ENCODE data around the gene SLC37A3. TPM values are rescaled to one million over a fixed set of nuclear protein-coding genes. Genes with fewer than 3 reads are reported as not detected.

The SLC37A3 gene
- total and polyA plus RNA-seq, 2 donors (not counting 1 experiment from before 2014, with no cell fraction given), result 9.1 to 20.1 TPM

GRCh38 chr7:140375892-140376730 is 22.2 kb downstream of the SLC37A3 start:
- peak overlapping the region; percentile 28 for H3K27ac Mint-ChIP-seq

GRCh38 chr7:140375323-140375722 is 23.0 kb downstream of the SLC37A3 start:
- Histone ChIP-seq H2AFZ (ENCODE audit: insufficient read depth, low read depth, low read length, poor library complexity, severe bottlenecking) (no peak overlapping the region), H3K27me3 (replicated peaks in 1 of 4; ENCODE audit: control extremely low read depth in 1 of 4, control insufficient read depth in 3 of 4, insufficient read depth in 4 of 4, low read length in 3 of 4) (no peaks in the 10 kb centered on the region), H3K4me2 (replicated peaks; ENCODE audit: low read depth, low read length, poor library complexity, severe bottlenecking) (peak overlapping the region; percentile 52), H3K4me3 (ENCODE audit: control extremely low read depth in 1 of 5, extremely low read depth in 1 of 5, insufficient read depth in 1 of 5, low read depth in 2 of 5, low read length in 4 of 5) (no peak overlapping the region), H4K20me1 (ENCODE audit: control insufficient read depth, insufficient read depth, low read length, poor library complexity, severe bottlenecking) (no peaks in the 10 kb centered on the region), H3K9me3 (ENCODE audit: control extremely low read depth in 1 of 3, control insufficient read depth in 2 of 3, insufficient read depth in 1 of 3, low read length in 2 of 3) (no peaks in the 10 kb centered on the region), H3K4me1 (ENCODE audit: control insufficient read depth in 2 of 2, insufficient read depth in 2 of 2, low read length in 2 of 2) (peaks cover 4 to 10% of the 10 kb centered on the region in 2 donors), H3K9ac (ENCODE audit: low read length) (no peak overlapping the region), H3K27ac (ENCODE audit: low read length in 2 of 2) (no peak overlapping the region), H3K36me3 (replicated peaks in 1 of 2; ENCODE audit: control extremely low read depth in 1 of 2, control insufficient read depth in 1 of 2, extremely low read depth in 1 of 2, insufficient read depth in 2 of 2, low read length in 1 of 2) (peaks cover 3 to 7% of the 10 kb centered on the region in 2 experiments), H3K79me2 (ENCODE audit: control insufficient read depth, insufficient read depth, low read length) (no peaks in the 10 kb centered on the region)
- no peak overlapping the region for H3K4me3 Mint-ChIP-seq
- WGBS (ENCODE audit: insufficient coverage), result 98% methylated on average over 5 of the region's 9 CpGs
- peaks cover 9% of the 10 kb centered on the region for H3K4me1 Mint-ChIP-seq
- TF ChIP-seq, protein P1, sequence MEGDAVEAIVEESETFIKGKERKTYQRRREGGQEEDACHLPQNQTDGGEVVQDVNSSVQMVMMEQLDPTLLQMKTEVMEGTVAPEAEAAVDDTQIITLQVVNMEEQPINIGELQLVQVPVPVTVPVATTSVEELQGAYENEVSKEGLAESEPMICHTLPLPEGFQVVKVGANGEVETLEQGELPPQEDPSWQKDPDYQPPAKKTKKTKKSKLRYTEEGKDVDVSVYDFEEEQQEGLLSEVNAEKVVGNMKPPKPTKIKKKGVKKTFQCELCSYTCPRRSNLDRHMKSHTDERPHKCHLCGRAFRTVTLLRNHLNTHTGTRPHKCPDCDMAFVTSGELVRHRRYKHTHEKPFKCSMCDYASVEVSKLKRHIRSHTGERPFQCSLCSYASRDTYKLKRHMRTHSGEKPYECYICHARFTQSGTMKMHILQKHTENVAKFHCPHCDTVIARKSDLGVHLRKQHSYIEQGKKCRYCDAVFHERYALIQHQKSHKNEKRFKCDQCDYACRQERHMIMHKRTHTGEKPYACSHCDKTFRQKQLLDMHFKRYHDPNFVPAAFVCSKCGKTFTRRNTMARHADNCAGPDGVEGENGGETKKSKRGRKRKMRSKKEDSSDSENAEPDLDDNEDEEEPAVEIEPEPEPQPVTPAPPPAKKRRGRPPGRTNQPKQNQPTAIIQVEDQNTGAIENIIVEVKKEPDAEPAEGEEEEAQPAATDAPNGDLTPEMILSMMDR (IDR thresholded peaks at IDR 0.05), result no peak
- TF ChIP-seq EZH2 (IDR thresholded peaks at IDR 0.05; ENCODE audit: borderline replicate concordance, insufficient read depth, low read depth, low read length, poor library complexity, severe bottlenecking), result no peak
- no peak for ATAC-seq (ENCODE audit: low read depth)
- no peak overlapping the region for H3K27ac Mint-ChIP-seq
- intact Hi-C loops (cut with micrococcal nuclease), result no loop called here
- ChIA-PET POLR2A (no interaction called here), CTCF (no interaction called here)
- H3K9me3 Mint-ChIP-seq (ENCODE audit: insufficient read depth), result no peaks in the 10 kb centered on the region
- no peak for DNase-seq
- no peaks in the 10 kb centered on the region for H3K27me3 Mint-ChIP-seq

More at GRCh38 chr7:140375892-140376730, 22.2 kb downstream of the SLC37A3 start:
- Mint-ChIP-seq H3K4me1 (peaks cover 9% of the 10 kb centered on the region), H3K4me3 (peak overlapping the region; percentile 52), H3K27me3 (no peaks in the 10 kb centered on the region), H3K9me3 (ENCODE audit: insufficient read depth) (no peaks in the 10 kb centered on the region)
- H3K79me2 ChIP-seq (ENCODE audit: control insufficient read depth, insufficient read depth, low read length), result no peaks in the 10 kb centered on the region
- H3K9me3 ChIP-seq (ENCODE audit: control extremely low read depth in 1 of 3, control insufficient read depth in 2 of 3, insufficient read depth in 1 of 3, low read length in 2 of 3), result no peaks in the 10 kb centered on the region
- peak overlapping the region; percentile 30 for H2AFZ ChIP-seq (ENCODE audit: insufficient read depth, low read depth, low read length, poor library complexity, severe bottlenecking)
- no peak for ATAC-seq (ENCODE audit: low read depth)
- ChIA-PET CTCF (interaction anchor here (0.8 to 0.9 kb wide), 2 partner anchors 40 to 87 kb away, joined by 3 to 4 read pairs; no protein-coding TSS in a partner anchor), POLR2A (no interaction called here)
- DNase-seq, result no peak
- peaks cover 3 to 7% of the 10 kb centered on the region in 2 experiments for H3K36me3 ChIP-seq (replicated peaks in 1 of 2; ENCODE audit: control extremely low read depth in 1 of 2, control insufficient read depth in 1 of 2, extremely low read depth in 1 of 2, insufficient read depth in 2 of 2, low read length in 1 of 2)
- no peaks in the 10 kb centered on the region for H3K27me3 ChIP-seq (replicated peaks in 1 of 4; ENCODE audit: control extremely low read depth in 1 of 4, control insufficient read depth in 3 of 4, insufficient read depth in 4 of 4, low read length in 3 of 4)
- intact Hi-C loops (cut with micrococcal nuclease), result no loop called here
- H3K4me2 ChIP-seq (replicated peaks; ENCODE audit: low read depth, low read length, poor library complexity, severe bottlenecking), result peak overlapping the region; percentile 52
- TF ChIP-seq, protein P1 (IDR thresholded peaks at IDR 0.05), result no peak
- no peak for TF ChIP-seq EZH2 (IDR thresholded peaks at IDR 0.05; ENCODE audit: borderline replicate concordance, insufficient read depth, low read depth, low read length, poor library complexity, severe bottlenecking)
- WGBS (ENCODE audit: insufficient coverage), result 44% methylated on average over 5 of the region's 8 CpGs
- H3K9ac ChIP-seq (ENCODE audit: low read length), result peak overlapping the region; percentile 35
- H3K4me1 ChIP-seq (ENCODE audit: control insufficient read depth in 2 of 2, insufficient read depth in 2 of 2, low read length in 2 of 2), result peaks cover 4 to 10% of the 10 kb centered on the region in 2 donors
- peak overlapping the region in 1 of 2 donors; percentile 30 for H3K27ac ChIP-seq (ENCODE audit: low read length in 2 of 2)
- H4K20me1 ChIP-seq (ENCODE audit: control insufficient read depth, insufficient read depth, low read length, poor library complexity, severe bottlenecking), result no peaks in the 10 kb centered on the region
- peak overlapping the region in 1 of 5 experiments; percentile 9 for H3K4me3 ChIP-seq (ENCODE audit: control extremely low read depth in 1 of 5, extremely low read depth in 1 of 5, insufficient read depth in 1 of 5, low read depth in 2 of 5, low read length in 4 of 5)

All from B cell (primary cell).